AML-193 (cell line): Measurements from ENCODE around the gene BICC1.

ENCODE experiments used
- DNase-seq, 2 experiments: peaks; one replicate each; lab custom pipeline; 2025; lab: John Stamatoyannopoulos, UW

BICC1 gene

DNA sequence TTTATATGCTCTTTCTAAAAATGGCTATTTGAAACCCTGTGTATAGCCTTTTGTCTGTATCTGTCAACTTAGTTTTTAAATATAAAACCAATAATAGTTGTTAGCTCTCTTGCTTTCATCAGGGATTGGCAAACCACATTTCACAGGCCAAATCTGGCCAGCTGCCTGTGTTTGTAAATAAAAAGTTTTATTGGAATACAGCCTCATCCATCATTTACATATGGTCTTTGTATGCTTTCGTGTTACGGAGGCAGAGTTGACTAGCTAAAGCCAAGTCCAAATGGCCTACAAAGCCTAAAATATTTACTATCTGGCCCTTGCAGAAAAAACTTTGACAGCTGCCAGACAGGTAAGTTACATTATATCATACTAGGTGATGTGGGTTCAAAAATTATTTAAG is 235.0 kb downstream of the BICC1 start:
- DNase-seq, result no peak

DNA sequence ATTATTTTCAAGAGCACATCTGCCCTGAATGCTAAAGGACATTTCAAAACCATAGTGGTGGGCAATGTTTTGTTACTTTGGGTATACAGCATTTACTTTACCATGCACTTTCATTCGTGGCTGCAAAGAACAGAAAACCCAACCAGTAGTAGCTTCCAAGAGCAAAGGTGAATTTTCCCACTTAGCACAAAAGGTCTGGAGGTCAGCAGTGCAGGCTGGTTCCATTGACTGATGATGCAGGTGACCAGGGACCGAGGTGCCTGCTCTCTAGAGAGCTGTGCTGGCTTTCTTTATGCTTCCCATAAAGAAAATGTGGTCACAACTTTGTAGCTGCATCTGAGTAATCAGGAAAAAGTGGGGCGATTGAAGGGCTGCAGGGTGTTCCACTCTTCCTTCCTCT is 240.0 kb downstream of the BICC1 start:
- no peak for DNase-seq

DNA sequence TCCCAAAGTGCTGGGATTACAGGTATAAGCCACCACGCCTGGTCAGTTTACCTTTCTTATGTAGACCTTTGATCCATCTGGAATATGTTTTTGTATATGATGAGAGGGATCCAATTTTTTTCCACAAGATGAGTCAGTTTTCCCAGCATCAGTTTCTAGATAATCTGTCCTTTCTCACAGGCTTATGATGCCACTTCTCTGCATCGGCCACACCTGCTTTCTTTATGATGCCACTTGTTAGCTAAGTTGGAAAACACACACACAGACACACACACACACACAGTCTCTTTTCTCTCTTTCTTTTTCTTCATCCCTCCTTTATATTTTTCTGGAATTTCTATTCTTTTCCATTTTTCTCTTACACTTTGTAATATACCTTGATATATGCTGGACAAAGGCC is 240.8 kb downstream of the BICC1 start:
- no peak for DNase-seq

DNA sequence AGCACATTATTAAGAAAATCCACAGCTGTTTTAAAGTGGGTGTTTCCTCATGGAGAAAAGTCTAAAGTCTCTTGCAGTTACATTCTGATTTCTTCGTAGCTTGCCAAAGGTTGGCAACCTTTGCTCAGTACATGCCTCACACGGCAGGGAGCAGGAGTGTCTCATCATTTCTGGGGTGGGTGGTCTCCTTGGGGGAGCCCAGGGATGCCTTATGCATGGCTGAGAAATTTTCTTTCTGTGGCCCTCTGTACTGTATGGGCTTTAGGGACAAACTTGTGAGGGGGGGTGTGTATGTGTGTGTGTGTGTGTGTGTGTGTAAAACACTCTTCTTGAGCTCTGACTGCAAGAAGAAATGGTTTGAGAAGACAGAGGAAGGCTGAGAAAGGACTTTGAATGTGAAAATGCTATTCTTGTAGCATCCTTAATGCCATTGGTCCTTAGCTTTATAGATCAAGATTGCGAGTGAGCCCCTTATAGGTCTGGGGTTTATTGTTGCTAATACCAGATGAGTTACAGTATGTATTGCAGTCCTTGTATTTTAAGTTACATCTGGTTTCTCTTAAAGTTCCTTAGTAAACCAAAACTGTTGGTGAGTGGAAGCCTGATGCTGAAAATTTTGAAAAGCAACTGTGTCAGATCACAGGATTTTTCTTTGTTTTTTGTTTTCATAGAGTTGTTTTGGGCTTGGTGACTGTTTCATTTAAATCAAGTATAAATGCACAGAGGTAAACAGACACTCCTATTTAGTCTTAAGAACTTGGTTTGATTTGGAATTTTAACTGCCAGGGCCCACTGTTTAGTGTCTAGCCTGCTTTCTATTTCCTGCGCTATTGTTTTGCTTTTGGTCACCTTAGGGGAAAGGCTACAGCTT is 242.0 kb downstream of the BICC1 start:
- DNase-seq, result no peak

DNA sequence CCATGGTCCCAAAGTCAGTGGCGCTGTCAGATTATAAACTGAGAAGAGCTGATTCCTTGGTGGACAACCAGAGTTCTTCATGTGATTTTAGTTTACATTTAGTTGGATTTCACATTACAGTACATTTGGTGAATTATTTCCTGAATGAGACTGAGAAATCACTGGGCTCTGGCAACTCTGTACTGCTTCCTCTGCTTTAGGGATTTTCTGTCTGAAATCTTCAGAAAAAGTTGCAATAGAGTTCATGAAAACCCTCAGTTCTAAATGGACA is 242.6 kb downstream of the BICC1 start:
- DNase-seq, result no peak

DNA sequence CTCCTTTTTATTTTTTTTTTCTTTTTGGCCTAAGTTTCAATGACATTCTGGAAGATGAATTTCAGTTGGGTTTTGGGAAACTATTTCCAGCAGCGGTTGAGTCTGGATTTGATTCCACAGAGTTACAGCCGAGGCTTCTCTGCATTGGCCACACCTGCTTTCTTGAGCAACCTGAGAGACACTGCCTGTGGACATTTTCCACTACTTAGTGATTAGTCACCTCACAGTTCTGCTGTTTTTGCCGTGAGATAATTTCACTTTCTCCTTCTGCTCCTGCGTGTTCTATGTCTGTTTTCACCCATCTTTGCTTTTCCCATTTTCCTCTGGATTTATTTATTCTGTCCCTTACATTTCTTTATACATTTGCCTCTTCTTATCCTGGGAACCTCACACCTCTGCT is 243.0 kb downstream of the BICC1 start:
- DNase-seq, result no peak

DNA sequence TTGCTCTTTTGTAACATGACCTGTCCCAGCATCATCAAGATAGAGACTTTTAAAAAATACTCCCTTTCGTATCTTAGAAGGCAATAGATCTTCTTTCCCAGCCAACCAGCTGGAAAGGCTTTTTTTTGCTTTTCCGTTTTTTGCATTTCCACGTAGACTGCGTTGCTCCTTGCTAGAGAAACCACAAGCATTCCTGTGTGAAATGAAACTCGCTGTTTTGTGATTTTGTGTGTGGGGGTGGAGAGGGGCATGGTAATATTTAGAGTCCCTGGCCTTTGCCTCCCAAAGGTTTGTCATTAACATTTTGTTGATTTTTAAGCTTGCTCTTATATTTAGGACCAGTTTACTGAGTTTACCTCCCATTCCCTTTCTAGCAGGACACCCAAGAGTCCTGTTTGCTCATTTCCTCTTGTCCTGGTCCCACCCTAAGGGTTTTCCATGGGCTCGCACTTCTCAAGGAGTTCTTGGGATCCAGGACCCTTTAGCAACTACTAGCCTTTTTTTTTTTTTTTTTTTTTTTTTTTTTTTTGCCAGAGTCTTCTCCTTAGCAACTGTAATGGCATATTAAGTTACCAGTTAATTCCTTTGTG is 243.6 kb downstream of the BICC1 start:
- DNase-seq, result no peak

DNA sequence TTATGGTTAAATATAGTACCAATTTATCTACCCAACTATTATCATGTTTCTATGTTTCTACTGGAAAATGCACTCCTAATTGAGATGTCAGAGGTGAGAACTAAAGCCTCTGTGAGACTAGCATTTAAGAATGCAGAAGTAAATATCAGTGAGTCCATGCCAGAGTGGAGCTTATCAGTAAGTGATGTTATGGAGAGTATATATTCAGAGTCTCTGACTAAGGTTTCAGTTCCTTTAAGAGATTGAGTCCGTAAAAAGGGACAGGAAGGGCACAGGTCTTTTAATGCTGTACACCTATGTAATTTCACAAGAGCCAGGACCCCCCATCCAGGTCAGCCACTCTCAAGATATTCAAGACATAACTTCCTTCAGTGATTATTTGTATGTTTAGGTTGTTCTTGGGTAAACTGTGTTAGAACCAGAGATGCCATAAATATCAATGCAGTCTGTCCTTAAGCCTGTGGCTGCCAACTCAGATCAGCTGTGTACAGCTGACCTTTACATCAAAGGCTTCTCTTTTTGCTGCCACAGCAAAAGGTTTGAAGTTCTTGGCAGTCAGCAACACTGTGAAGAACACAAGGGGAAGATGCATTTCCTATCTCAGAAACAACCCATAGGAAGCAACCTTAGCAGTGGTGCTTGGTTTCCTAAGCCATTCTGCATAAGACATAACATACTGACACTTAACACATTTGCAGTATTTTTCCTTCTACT is 244.8 kb downstream of the BICC1 start:
- DNase-seq, result no peak

DNA sequence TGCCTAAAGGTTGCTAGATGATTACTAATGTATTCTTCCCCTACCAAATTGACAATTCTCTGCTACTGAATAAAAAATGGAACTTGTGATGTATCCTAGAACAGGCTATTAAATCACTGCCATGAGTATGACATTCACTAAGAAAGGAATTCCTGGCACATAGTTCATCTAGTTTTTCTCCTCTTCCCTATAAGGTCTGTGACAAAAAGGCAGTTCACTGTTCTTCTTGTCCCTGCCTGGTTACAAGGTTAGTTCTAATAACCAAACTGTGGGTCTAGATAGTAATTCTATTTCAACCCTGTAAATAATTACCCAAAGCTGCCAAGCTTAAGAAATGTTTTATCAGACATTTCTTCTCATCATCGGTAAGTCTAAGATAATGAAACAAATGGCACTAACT is 245.6 kb downstream of the BICC1 start:
- DNase-seq, result no peak

DNA sequence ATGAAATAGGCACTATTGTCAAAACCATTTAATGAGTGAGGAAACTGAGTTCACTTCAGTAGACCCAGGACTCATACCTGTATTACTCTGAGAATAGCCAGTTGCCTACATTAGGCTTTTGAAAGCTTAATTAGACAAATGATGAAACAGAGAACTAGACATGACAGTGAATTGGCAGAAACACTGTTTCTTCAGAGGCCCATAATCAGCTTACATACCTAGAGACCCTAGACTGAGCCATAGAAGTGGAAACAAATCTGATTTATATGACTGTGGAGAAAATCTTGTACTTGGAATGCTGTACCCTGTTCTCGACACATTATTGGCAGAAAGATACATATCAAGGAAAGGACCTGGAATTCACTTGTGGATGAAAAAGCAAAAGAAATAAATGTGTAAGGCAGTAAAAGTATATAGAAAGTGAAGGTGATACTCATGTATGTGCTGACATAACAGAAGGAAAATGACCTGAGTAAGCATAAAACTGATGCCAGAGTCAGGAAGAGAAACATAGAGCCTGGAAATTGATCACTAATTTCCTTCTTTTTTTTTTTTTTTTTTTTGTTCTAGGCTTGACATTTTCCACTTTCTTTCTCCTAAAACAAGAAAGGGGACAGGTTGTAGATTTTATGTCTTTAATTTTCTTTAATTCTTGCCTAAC is 251.5 kb downstream of the BICC1 start:
- DNase-seq, result no peak

DNA sequence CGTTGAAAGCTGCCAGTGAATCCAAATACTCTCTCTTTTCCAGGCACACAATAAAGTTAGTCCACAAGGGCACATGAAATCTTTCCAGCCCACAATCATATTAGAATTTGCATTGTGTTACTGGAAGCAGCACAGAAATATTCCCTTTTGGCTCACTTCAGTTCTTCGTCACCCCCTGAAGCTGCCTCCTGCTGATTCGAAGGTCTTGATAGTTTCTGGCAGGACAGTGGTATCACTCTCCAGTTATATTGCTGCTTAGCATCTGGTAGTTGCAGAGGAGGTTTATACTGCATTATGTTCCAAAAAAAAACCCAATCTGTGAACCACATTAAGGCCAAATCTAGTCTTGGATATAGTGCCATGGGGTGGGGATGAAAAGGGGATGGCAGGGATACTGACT is 253.2 kb downstream of the BICC1 start:
- DNase-seq, result no peak

DNA sequence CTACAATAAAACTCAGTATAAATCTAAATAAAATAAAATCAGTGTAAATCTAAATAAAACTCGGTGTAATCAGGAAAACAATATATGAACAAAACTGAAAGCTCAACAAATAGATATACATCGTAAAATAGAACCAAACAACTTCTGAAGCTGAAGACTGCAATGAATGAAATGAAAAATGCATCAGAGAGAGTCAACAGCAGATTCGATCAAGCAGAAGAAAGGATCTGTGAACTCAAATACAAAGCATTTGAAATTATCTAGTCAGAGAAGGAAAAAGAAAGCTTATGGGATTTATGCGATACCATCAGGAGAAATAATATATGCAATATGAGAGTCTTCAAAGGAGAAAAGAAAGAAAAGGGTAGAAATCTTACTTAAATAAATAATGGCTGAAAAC is 255.0 kb downstream of the BICC1 start:
- no peak for DNase-seq

DNA sequence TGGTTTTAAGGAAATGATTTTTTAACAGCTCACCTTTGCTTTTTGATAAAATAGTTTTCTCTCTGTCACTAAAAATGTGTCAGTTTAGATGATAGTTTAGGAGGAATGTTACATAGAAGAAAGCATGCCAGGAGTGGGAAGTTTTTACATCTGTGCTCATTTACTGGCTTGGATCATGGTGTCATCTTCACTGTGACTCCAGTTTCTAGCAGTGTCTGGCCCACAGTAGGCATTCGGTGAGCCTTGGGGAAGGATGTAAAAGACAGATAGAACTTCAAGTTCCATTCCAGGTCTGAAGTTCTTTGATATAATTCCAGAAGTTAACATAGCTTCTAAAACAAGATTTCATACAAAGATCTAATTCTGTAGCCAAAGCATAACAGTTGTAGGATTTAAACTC is 259.2 kb downstream of the BICC1 start:
- no peak for DNase-seq

DNA sequence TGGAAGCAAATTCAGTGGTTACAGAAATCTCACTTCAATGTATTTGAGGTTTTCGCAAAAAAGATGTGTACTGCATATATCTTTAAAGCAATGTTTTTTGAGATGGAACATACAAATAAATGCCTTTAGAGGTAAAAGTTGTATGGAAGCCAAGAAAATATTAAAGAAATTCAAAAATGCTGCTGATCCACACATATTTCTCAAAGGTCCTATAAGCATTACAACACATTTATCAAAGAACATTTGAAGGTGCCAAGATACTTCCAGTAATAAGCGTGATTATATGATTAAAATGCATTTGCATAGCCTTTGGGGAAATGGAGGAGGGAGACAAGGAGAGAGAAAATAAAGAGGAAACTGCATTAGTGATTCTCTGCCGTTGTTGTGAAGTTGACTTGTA is 260.1 kb downstream of the BICC1 start:
- DNase-seq, result no peak

DNA sequence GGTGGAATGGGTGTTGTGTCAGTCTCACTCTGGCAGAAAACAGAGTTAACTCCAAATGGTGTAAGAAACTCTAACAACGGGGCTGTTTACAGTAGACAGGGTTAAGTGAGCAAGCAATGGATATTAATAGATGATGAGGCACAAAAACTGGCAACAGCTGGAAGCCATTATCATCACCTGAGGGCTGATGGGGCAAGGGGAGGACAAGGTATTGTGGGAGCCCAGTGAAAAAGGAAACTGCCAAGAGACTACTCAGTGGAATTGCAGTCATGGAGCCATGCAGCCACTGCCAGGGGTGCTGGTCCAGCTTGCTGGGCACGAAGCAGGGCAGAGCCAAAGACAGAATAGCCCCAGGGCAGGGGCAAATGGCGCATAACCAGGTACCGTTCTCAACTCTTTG is 260.7 kb downstream of the BICC1 start:
- DNase-seq, result no peak

DNA sequence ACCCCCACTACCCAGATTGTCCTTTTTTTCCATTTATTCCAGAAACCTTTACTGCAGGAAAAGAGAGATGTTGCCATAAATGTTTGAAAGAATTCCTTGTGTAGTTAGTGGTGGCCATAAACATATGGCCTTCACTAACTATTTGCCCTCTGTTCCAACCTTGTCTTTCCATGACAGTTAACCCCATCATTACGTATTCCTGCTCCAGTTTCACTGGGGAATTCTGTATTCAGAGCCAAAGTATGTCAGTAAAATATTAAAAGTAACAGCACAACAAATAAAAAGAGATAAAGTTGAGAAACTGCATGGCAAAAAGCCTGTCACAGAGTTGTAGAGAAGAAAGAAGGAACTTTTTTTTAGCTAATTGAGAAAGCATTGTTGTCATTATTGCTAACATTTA is 261.3 kb downstream of the BICC1 start:
- DNase-seq, result no peak

DNA sequence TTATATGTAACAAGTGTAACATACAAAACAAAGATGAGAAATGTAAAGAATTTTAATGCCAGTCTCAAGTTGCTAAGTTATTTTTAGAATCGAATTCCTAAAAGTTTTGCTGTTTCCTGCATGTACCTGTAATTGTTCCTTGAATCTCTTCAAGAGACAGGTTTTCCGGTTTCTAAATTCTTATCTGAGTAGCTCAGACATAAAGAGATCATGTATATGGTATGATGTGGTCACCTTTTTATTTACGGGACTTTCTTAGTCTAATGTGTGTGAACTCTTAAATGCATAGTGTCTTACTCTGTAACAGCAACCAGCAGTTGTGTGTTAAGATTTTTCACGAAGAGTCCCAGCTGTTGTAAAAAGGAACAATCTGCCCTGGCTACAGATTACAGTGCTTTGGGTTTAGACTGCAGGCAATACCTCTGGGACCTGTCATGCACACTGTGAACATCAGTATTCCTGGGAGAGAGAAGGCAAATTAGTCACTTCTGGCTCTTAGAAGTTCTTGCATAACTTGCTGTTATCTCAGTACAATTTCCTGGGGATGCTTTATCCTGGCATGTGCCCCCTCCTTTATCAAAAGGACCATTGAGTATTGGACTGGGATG is 263.4 kb downstream of the BICC1 start:
- DNase-seq, result no peak

DNA sequence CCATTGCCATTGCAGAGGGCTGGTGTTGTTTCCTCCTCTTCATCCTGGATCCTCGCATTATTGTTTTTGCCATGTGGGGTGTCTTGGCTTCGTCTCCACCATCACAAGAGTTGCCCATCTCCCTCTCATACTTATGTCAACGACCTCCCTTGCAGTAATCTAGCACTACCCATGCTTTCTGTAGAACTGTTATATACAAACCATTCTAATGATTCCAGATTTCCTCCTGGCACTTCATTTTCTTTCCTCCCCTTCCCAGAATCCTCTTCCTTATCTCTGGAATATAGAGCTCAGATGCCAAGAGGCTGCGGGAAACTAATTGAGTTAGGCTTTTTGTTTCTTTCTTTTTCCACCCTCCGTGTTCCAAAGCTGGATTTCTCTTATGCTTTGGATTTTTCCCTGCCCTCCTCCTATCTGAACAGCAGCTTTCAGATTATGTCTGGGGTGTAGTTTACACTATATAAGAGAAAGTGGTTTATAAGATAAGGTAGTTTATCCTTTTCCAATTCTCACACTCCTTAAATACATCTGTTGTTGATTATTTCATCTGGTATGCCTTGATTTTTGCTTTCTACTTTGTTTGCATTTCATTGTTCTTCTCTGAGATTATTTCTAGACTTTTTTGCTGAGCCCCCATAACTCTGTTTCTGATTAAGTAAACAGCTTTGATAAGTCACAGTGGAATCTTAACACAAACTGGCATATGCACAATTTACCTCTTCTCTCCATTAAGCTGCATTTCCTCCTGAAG is 264.1 kb downstream of the BICC1 start:
- no peak for DNase-seq

DNA sequence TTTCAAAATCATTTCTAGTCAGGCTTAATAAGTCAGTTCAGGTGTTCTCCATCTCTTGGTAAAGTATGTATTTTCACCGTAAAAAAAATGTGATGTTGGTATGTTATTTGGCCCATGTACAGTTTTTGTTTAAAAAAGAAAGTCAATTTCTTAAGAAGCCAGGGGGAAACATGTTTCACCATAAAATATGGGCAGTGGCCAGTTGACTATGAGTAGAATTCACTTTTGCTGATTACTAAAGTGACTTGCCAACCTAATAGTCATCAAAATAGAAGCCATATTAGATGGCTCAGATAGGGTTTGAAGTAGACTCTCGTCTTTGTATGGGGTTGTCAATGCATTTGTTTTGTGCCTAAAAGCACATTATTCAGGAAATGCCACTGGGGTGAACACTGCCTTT is 266.3 kb downstream of the BICC1 start:
- no peak for DNase-seq

DNA sequence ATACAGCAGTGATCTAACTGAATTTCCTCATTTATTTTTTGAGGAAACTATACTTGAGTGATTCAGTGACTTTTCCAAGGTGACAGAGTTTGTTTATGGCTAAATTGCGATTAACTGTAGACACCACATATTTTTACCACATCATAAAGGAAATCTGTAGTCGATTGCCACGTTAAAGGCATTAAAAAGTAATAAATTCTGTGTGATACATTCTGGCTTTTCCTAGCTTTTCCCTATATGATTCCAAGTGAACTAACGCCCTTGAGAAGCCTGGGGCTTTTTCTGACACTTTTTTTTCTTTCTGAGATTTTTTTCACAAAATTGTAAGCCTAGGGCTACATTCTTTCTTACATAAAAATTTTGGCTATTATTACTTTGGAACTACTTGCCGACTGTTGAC is 266.9 kb downstream of the BICC1 start:
- no peak for DNase-seq

DNA sequence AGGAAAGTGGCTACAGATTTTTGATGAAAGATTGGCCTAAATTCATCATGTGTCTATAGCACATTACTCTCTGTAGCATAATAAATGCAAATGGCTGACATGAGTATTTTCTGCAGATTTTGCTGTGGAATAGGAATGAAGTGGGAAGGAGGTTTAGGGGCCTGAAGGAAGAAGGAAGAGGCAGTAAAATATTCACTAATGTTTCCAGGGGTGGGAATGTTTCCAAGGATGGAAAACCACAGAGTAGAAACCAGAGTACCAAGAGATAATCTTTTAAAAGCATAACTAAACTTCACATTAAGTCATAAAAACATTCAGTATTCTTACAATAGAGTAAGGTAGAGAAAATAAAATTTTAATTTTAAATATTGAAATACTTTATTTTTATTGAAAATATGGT is 267.8 kb downstream of the BICC1 start:
- no peak for DNase-seq
